Measurements from ENCODE around the gene PANX1.

GRCh38 chr11:94181526-94181925, 52.9 kb downstream of the PANX1 start:
- no peak for TF ChIP-seq CTCF (IDR thresholded peaks at IDR 0.05; ENCODE audit: insufficient read depth, low read depth, low read length)
- TF ChIP-seq EZH2 (IDR thresholded peaks at IDR 0.05; ENCODE audit: insufficient read depth, low read length), result no peak

Measured in astrocyte (in vitro differentiated cells and primary cell).